BLaER1 treated with 17β-estradiol and CSF1 and Interleukin-3, amounts not matched to agents 10 nM and 100 nM (cell line): ENCODE data around the gene NPLOC4.

Experiments
- H3K27ac ChIP-seq, 11 experiments: shearing (Covaris generic); formaldehyde crosslinking; 2 replicates each; pipeline ENCODE4 v1.8.1; 2022
- H3K27me3 ChIP-seq, 11 experiments: shearing (Covaris generic); formaldehyde crosslinking; 2 replicates each; pipeline ENCODE4 v1.8.1; 2022
- H3K36me3 ChIP-seq, 11 experiments: shearing (Covaris generic); formaldehyde crosslinking; 2 replicates each; pipeline ENCODE4 v1.8.1; 2022
- H3K4me1 ChIP-seq, 10 experiments: shearing (Covaris generic); formaldehyde crosslinking; 2 replicates each; pipeline ENCODE4 v1.8.1; 2022
- H3K4me2 ChIP-seq, 11 experiments: shearing (Covaris generic); formaldehyde crosslinking; 2 replicates each; pipeline ENCODE4 v1.8.1; 2022
- H3K4me3 ChIP-seq, 10 experiments: shearing (Covaris generic); formaldehyde crosslinking; 2 replicates each; pipeline ENCODE4 v1.8.1; 2022
- H3K9ac ChIP-seq, 11 experiments: shearing (Covaris generic); formaldehyde crosslinking; 2 replicates each; pipeline ENCODE4 v1.8.1; 2022
- H3K9me3 ChIP-seq, 11 experiments: shearing (Covaris generic); formaldehyde crosslinking; replicated peaks in 1 of 11; 2 replicates each; pipeline ENCODE4 v1.8.1; 2022
- H4K20me1 ChIP-seq, 11 experiments: shearing (Covaris generic); formaldehyde crosslinking; 2 replicates each; pipeline ENCODE4 v1.8.1; 2022
- Cebpa-rat ChIP-seq, 11 experiments: shearing (Covaris generic); IDR thresholded peaks; 2 replicates each; pipeline ENCODE4 v1.8.1; 2022

Gene NPLOC4

DNA sequence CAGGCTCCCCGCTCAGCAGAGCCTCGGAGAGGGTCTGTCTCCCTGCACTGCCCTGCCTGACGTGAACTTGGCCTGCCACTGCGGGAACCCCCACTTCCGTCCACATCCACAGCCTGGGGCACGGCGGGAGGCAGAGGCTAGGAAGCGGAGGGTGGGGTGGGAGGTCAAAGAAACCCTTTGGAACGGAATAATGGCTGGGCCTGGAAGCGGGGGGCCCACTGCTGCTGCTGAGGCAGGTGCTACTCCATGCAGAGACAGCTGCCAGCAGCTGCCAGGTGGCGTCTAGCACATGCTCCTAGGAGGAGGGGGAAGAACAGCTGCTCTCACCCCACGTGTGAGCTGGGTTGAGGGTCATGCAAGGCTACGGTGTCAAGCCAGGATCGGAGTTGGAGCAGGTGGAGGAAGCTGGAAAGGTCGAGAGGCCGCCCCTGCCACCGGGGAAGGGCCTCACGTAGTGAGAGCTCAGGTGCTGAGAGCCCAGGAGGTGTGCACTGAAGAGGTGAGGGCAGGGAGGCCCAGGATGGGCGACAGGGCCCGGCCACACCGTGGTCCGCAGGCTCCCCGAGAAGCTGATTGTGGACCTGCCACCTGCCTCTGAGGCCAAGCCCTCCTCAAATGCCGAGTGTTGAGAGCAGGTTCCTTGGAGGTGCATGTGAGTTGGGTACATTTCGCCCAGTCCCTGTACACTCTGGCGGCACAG lies 98.9 kb downstream of the NPLOC4 start:
- Histone ChIP-seq H3K4me2 (peak overlapping the region in 8 of 11 experiments; percentile 6 to 73 (median 58); a peak in 15 of 22 replicates), H3K4me3 (no peak overlapping the region), H3K36me3 (peaks cover 16 to 48% (median 40%) of the 10 kb centered on the region in 11 experiments), H3K9me3 (no peaks in the 10 kb centered on the region), H3K9ac (peak overlapping the region in 2 of 11 experiments; percentile 3 to 24; a peak in 1 of 22 replicates), H4K20me1 (peaks cover 0 to 80% (median 48%) of the 10 kb centered on the region in 11 experiments; a peak in 20 of 22 replicates), H3K27me3 (peaks cover 13 to 24% (median 19%) of the 10 kb centered on the region in 11 experiments; a peak in 19 of 22 replicates), H3K4me1 (peaks cover 18 to 45% (median 42%) of the 10 kb centered on the region in 10 experiments), H3K27ac (no peak overlapping the region)
- TF ChIP-seq Cebpa-rat (IDR thresholded peaks at IDR 0.05): no peak

DNA sequence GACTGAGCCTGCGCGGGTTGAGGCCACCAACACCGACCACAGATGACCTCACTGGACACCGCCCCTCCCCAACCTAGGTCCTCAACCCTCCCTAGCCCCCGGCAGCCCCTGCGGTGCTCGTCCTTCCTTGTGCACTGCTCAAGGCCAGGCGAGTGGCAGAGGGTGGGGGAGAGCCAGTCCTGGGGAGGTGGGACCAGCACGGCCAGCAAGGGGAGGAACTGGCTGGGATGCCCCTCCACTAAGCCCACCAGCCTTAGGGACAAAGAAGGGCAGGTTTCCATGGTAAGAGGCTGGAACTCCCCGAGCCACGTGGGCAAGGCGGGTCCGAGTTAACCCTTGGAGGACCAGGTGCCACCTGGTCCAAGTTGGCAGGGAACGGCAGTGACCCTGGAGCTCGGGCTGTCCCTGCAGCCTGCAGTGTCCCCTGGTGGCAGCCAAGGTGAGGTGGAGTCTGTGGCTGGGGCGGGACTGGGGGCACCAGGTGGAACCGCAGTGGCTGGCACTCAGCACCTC lies 99.5 kb downstream of the NPLOC4 start:
- peaks cover 0 to 79% (median 45%) of the 10 kb centered on the region in 11 experiments; a peak in 20 of 22 replicates for H4K20me1 ChIP-seq
- peak overlapping the region in 1 of 11 experiments; percentile 9; a peak in 1 of 22 replicates for H3K9ac ChIP-seq
- H3K27ac ChIP-seq: no peak overlapping the region
- no peak overlapping the region for H3K4me3 ChIP-seq
- peaks cover 18 to 48% (median 44%) of the 10 kb centered on the region in 10 experiments for H3K4me1 ChIP-seq
- H3K27me3 ChIP-seq: peaks cover 13 to 24% (median 19%) of the 10 kb centered on the region in 11 experiments; a peak in 19 of 22 replicates
- peaks cover 14 to 41% (median 34%) of the 10 kb centered on the region in 11 experiments for H3K36me3 ChIP-seq
- no peaks in the 10 kb centered on the region for H3K9me3 ChIP-seq
- peak overlapping the region in 8 of 11 experiments; percentile 6 to 73 (median 58); a peak in 14 of 22 replicates for H3K4me2 ChIP-seq
- no peak for TF ChIP-seq Cebpa-rat (IDR thresholded peaks at IDR 0.05)

DNA sequence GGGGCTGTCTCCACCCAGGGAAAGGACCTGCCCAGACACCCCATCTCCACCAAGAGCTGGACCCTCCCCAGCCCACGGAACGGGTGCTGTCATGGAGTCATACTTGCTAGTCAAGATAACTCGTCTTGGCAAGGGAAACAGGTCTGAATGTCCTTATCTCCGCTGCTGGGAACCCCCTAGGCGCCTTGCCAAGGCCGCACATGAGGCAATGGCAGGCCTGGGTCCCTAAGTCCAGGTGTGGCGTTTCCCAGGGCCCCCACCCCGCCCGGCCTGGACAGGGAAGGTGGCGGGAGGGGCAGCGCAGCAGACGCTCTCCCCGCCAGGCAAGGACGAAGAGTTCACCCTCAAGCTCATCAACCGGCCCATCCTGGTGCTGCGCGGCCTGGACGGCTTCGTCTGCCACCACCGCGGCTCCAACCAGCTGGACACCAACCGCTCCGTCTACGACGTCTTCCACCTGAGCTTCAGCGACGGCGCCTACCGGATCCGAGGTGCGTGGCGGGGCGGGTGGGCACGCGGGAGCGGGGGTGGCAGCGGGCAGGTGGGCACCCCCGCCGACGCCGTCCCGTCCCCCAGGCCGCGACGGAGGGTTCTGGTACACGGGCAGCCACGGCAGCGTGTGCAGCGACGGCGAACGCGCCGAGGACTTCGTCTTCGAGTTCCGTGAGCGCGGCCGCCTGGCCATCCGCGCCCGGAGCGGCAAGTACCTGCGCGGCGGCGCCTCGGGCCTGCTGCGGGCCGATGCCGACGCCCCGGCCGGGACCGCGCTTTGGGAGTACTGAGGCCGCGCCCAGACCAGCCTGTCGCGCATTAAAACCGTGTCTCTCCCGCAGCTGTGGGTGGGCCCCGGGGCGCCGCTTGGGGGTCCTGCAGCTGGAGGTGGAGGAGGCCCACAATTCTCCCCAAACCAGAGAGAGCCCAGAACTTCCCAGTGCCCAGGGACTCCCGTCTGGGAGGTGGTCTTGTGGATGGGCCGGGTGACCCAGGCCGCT lies 100.3 kb downstream of the NPLOC4 start:
- Histone ChIP-seq H3K27ac (no peak overlapping the region), H3K4me1 (peaks cover 18 to 48% (median 44%) of the 10 kb centered on the region in 10 experiments), H3K4me2 (no peak overlapping the region; a peak in 1 of 22 replicates), H3K9me3 (peaks cover 0 to 6% (median 0%) of the 10 kb centered on the region in 11 experiments; a peak in 5 of 22 replicates), H4K20me1 (peaks cover 0 to 76% (median 45%) of the 10 kb centered on the region in 11 experiments; a peak in 19 of 22 replicates), H3K4me3 (no peak overlapping the region), H3K27me3 (peaks cover 13 to 24% (median 19%) of the 10 kb centered on the region in 11 experiments; a peak in 19 of 22 replicates), H3K9ac (no peak overlapping the region), H3K36me3 (peaks cover 14 to 38% (median 30%) of the 10 kb centered on the region in 11 experiments)
- TF ChIP-seq Cebpa-rat (IDR thresholded peaks at IDR 0.05): no peak

- Histone ChIP-seq H3K27me3 (peaks cover 13 to 24% (median 19%) of the 10 kb centered on the region in 11 experiments; a peak in 19 of 22 replicates), H4K20me1 (peaks cover 0 to 67% (median 42%) of the 10 kb centered on the region in 11 experiments; a peak in 19 of 22 replicates), H3K4me1 (peaks cover 18 to 49% (median 44%) of the 10 kb centered on the region in 10 experiments), H3K4me3 (no peak overlapping the region), H3K9me3 (peaks cover 0 to 9% (median 0%) of the 10 kb centered on the region in 11 experiments; a peak in 6 of 22 replicates), H3K27ac (no peak overlapping the region), H3K9ac (no peak overlapping the region), H3K36me3 (peaks cover 9 to 29% (median 21%) of the 10 kb centered on the region in 11 experiments), H3K4me2 (no peak overlapping the region)
- TF ChIP-seq Cebpa-rat (IDR thresholded peaks at IDR 0.05): no peak
Observed at GRCh38 chr17:81535480-81536298, 101.2 kb downstream of the NPLOC4 start.

- peaks cover 13 to 25% (median 19%) of the 10 kb centered on the region in 11 experiments; a peak in 19 of 22 replicates for H3K27me3 ChIP-seq
- peak overlapping the region; percentile 56 to 91 (median 85); a peak in 20 of 22 replicates for H3K4me2 ChIP-seq
- TF ChIP-seq Cebpa-rat (IDR thresholded peaks at IDR 0.05): no peak
Observed at GRCh38 chr17:81535007-81535328, 101.9 kb downstream of the NPLOC4 start.

GRCh38 chr17:81534157-81535006 lies 102.5 kb downstream of the NPLOC4 start:
- Histone ChIP-seq H3K9me3 (peaks cover 0 to 9% (median 0%) of the 10 kb centered on the region in 11 experiments; a peak in 6 of 22 replicates), H3K4me2 (peak overlapping the region; percentile 56 to 91 (median 85)), H4K20me1 (peaks cover 0 to 57% (median 36%) of the 10 kb centered on the region in 11 experiments; a peak in 19 of 22 replicates), H3K4me1 (peaks cover 18 to 55% (median 44%) of the 10 kb centered on the region in 10 experiments), H3K4me3 (peak overlapping the region in 3 of 10 experiments; percentile 3 to 16 (median 14); a peak in 2 of 20 replicates), H3K36me3 (peaks cover 0 to 16% (median 8%) of the 10 kb centered on the region in 11 experiments; a peak in 10 of 22 replicates), H3K27ac (peak overlapping the region in 9 of 11 experiments; percentile 11 to 76 (median 60); a peak in 17 of 22 replicates), H3K27me3 (peaks cover 16 to 31% (median 22%) of the 10 kb centered on the region in 11 experiments; a peak in 19 of 22 replicates), H3K9ac (peak overlapping the region; percentile 10 to 75 (median 52); a peak in 17 of 22 replicates)
- TF ChIP-seq Cebpa-rat (IDR thresholded peaks at IDR 0.05): no peak

More at GRCh38 chr17:81535007-81535328, 101.9 kb downstream of the NPLOC4 start:
- Histone ChIP-seq H3K27ac (peak overlapping the region in 5 of 11 experiments; percentile 56 to 76 (median 64); a peak in 7 of 22 replicates), H4K20me1 (peaks cover 0 to 62% (median 42%) of the 10 kb centered on the region in 11 experiments; a peak in 19 of 22 replicates), H3K9ac (peak overlapping the region in 5 of 11 experiments; percentile 10 to 75 (median 66); a peak in 2 of 22 replicates), H3K4me1 (peaks cover 18 to 55% (median 44%) of the 10 kb centered on the region in 10 experiments), H3K4me3 (no peak overlapping the region), H3K9me3 (peaks cover 0 to 9% (median 0%) of the 10 kb centered on the region in 11 experiments; a peak in 6 of 22 replicates), H3K36me3 (peaks cover 2 to 22% (median 14%) of the 10 kb centered on the region in 11 experiments; a peak in 21 of 22 replicates)
